Gastrocnemius medialis (tissue), 4 donors: ENCODE results near the gene ALK. TPM values are rescaled to one million over a fixed set of nuclear protein-coding genes. Genes with fewer than 3 reads are reported as not detected.

Source experiments
- ATAC-seq, 2 donors: fragments of 150-250 bp; one replicate each; pipeline ENCODE4 v1.9.1; 2016
- DNase-seq, 2 donors: peaks; one replicate each; pipeline ENCODE4 v3.0.0-alpha.2; 2019
- H3K27ac ChIP-seq, 4 donors: fragments of 200-600 bp; sonication (generic); 1 replicate in 1 of 4; 2 replicates in 3 of 4; pipeline ENCODE4 v1.5.1; 2016 to 2018; ENCODE audit warnings: mild to moderate bottlenecking in 2 of 4, moderate library complexity in 1 of 4
- H3K27me3 ChIP-seq, 3 donors: fragments of 200-600 bp; sonication (generic) in 2 of 3; 1 replicate in 1 of 3; 2 replicates in 2 of 3; pipeline versions ENCODE4 v1.5.1 to v1.6.0; 2016 to 2019; ENCODE audit warnings: mild to moderate bottlenecking in 1 of 3, moderate library complexity in 1 of 3
- H3K36me3 ChIP-seq, 2 donors: fragments of 200-600 bp; sonication (generic) in 1 of 2; one replicate each; pipeline ENCODE4 v1.5.1; 2017 to 2018
- H3K4me1 ChIP-seq, 2 donors: fragments of 200-600 bp; sonication (generic) in 1 of 2; one replicate each; pipeline ENCODE4 v1.5.1; 2016 to 2017; ENCODE audit warnings: mild to moderate bottlenecking in 2 of 2
- H3K4me3 ChIP-seq, 4 donors: fragments of 200-600 bp; sonication (generic) in 3 of 4; 1 replicate in 1 of 4; 2 replicates in 3 of 4; pipeline ENCODE4 v1.5.1; 2016 to 2019; ENCODE audit warnings: mild to moderate bottlenecking in 2 of 4
- H3K9me3 ChIP-seq, 3 donors: fragments of 200-600 bp; sonication (generic) in 2 of 3; 1 replicate in 1 of 3; 2 replicates in 2 of 3; pipeline ENCODE4 v1.5.1; 2016 to 2019
- POLR2A ChIP-seq, 2 donors: fragments of 450-650 bp; IDR thresholded peaks; one replicate each; pipeline ENCODE4 v1.6.1; 2017; ENCODE audit warnings: antibody characterized with exemption in 2 of 2, mild to moderate bottlenecking in 2 of 2, moderate library complexity in 2 of 2
- in situ Hi-C, 4 donors: fragments of 200-750 bp; cut with MboI; loops; one replicate each; pipeline versions ENCODE4 v1.15.0 to v1.8.0; 2017; ENCODE audit warnings: low sequenced_read_pairs in 4 of 4
- intact Hi-C: fragments of 100-400 bp; cut with DNase I; formaldehyde crosslinking; loops from one replicate; pipeline ENCODE4 v1.15.1; 2023; ENCODE audit warnings: low total_unique reads
- total RNA-seq, 4 donors: library from RNA; depleted of rRNA; stranded (reverse); fragments of >200 nt; gene quantifications; one replicate each; pipeline versions ENCODE4 v1.1.0 to v1.2.3, GENCODE V29; 2016
- TF ChIP-seq, protein P1 (sequence below), 5 experiments: fragments of 450-650 bp in 3 of 5; fragments of 200-600 bp in 2 of 5; sonication (generic) in 2 of 5; IDR thresholded peaks in 4 of 5; conservative IDR thresholded peaks in 1 of 5; 1 replicate in 4 of 5; 2 replicates in 1 of 5; pipeline ENCODE4 v1.5.1; 2016 to 2019; ENCODE audit warnings: antibody characterized with exemption in 5 of 5, mild to moderate bottlenecking in 3 of 5, moderate library complexity in 3 of 5

ALK gene
- total RNA-seq, 4 donors from 2014 or later, result not detected

DNA sequence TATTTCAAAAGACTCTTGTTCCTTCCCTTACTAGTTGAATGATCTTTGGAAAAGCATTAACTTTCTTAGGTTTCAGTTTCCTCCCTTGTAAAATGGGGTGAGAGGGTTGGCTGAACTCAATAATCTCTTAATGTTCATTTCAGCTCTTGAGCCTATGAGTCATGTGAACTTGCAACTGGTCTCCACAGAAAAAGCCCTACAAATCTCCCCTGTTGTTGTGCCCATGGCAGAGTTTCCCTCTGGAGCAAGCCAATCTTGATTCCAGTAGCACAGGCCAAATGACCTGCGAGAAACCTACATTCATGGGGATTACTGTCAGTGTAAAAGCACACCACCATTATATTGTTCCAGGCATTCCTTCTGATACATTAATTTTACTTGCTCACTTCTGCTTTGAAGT lies 388.9 kb downstream of the ALK start:
- DNase-seq (no peak), ATAC-seq (no peak)
- intact Hi-C loops, result no loop called here
- in situ Hi-C loops, result no loop called here
- H3K27ac ChIP-seq, result no peak overlapping the region
- no peaks in the 10 kb centered on the region for H3K36me3 ChIP-seq
- H3K4me3 ChIP-seq, result no peak overlapping the region
- no peaks in the 10 kb centered on the region for H3K27me3 ChIP-seq
- H3K9me3 ChIP-seq, result no peaks in the 10 kb centered on the region
- H3K4me1 ChIP-seq, result peaks cover 5 to 10% of the 10 kb centered on the region in 2 donors
- TF ChIP-seq, protein P1, sequence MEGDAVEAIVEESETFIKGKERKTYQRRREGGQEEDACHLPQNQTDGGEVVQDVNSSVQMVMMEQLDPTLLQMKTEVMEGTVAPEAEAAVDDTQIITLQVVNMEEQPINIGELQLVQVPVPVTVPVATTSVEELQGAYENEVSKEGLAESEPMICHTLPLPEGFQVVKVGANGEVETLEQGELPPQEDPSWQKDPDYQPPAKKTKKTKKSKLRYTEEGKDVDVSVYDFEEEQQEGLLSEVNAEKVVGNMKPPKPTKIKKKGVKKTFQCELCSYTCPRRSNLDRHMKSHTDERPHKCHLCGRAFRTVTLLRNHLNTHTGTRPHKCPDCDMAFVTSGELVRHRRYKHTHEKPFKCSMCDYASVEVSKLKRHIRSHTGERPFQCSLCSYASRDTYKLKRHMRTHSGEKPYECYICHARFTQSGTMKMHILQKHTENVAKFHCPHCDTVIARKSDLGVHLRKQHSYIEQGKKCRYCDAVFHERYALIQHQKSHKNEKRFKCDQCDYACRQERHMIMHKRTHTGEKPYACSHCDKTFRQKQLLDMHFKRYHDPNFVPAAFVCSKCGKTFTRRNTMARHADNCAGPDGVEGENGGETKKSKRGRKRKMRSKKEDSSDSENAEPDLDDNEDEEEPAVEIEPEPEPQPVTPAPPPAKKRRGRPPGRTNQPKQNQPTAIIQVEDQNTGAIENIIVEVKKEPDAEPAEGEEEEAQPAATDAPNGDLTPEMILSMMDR (IDR thresholded peaks at IDR 0.05 in 4 of 5, conservative IDR thresholded peaks at IDR 0.05 in 1 of 5), result no peak
- TF ChIP-seq POLR2A (IDR thresholded peaks at IDR 0.05), result no peak

- peaks cover 0 to 2% (median 0%) of the 10 kb centered on the region in 3 donors for H3K27me3 ChIP-seq
- peaks cover 5 to 10% of the 10 kb centered on the region in 2 donors for H3K4me1 ChIP-seq
- DNase-seq (no peak), ATAC-seq (no peak)
- intact Hi-C loops (no loop called here), in situ Hi-C loops (no loop called here)
- no peak overlapping the region for H3K27ac ChIP-seq
- H3K4me3 ChIP-seq, result no peak overlapping the region
- TF ChIP-seq, protein P1 (IDR thresholded peaks at IDR 0.05 in 4 of 5, conservative IDR thresholded peaks at IDR 0.05 in 1 of 5), result no peak
- TF ChIP-seq POLR2A (IDR thresholded peaks at IDR 0.05), result no peak
- no peaks in the 10 kb centered on the region for H3K36me3 ChIP-seq
- no peaks in the 10 kb centered on the region for H3K9me3 ChIP-seq
Measured at GRCh38 chr2:29531626-29532025, 389.8 kb downstream of the ALK start.

DNA sequence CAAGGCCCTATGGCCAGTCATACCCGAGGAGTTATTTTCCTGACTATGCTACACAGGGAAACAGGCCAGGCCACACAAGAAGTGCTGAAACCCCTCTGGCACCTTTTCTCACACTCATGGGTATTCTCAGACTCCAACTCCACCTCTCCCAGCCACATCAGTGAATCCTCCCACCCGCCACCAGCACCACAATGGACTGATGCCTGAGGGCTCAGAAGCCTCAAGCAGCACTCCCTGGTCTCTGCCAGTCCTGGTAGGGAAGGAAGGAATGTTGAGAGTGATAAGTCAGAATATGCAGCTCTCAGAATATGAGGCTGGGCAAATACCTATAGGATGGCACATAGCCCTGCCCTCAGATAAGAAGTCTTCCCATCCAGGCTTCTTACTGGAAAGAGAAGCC lies 391.1 kb downstream of the ALK start:
- Histone ChIP-seq H3K4me1 (peaks cover 5 to 10% of the 10 kb centered on the region in 2 donors), H3K4me3 (no peak overlapping the region), H3K9me3 (no peaks in the 10 kb centered on the region), H3K27ac (no peak overlapping the region), H3K27me3 (peaks cover 0 to 2% (median 0%) of the 10 kb centered on the region in 3 donors), H3K36me3 (no peaks in the 10 kb centered on the region)
- TF ChIP-seq, protein P1 (IDR thresholded peaks at IDR 0.05 in 4 of 5, conservative IDR thresholded peaks at IDR 0.05 in 1 of 5), result no peak
- TF ChIP-seq POLR2A (IDR thresholded peaks at IDR 0.05), result no peak
- intact Hi-C loops (no loop called here), in situ Hi-C loops (no loop called here)
- ATAC-seq (no peak), DNase-seq (no peak)

DNA sequence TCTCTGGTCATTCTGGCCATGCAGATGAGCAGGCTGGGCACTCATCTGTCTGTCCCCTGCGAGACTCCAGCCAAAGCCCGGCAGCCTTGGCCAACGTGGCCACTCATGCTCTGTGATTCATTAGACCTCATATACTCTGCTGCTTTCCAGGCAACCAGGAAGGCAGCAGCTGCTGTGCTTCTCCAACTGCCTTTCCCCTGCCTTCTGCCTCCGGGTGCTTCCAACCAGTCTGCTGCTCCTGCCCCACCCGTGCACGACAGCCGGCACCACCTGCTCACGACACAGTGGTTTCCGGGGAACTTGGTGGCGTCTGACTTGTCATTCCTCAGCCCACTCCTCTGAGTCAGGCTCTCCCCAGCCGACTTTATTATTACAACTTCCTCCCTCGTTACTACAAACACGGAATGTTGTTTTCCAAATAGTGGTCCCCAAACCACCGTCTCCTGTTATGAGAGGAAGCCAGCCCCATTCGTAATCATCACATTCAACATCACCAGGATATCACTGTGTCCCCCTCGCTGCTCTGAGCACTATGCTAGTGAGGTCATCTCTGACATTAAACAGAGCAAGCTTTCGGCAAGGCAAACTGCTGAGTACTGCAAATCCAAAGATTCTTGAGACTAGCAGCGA lies 392.4 kb downstream of the ALK start:
- H3K36me3 ChIP-seq, result no peaks in the 10 kb centered on the region
- intact Hi-C loops, result no loop called here
- H3K27ac ChIP-seq, result peak overlapping the region in 1 of 4 donors; percentile 31
- peaks cover 0 to 2% (median 0%) of the 10 kb centered on the region in 3 donors for H3K27me3 ChIP-seq
- DNase-seq (peak; percentile 54 to 65), ATAC-seq (peak; percentile 86 to 89)
- H3K9me3 ChIP-seq, result no peaks in the 10 kb centered on the region
- H3K4me1 ChIP-seq, result peaks cover 5 to 10% of the 10 kb centered on the region in 2 donors
- TF ChIP-seq POLR2A (IDR thresholded peaks at IDR 0.05), result no peak
- TF ChIP-seq, protein P1 (IDR thresholded peaks at IDR 0.05 in 4 of 5, conservative IDR thresholded peaks at IDR 0.05 in 1 of 5), result no peak
- no peak overlapping the region for H3K4me3 ChIP-seq
- in situ Hi-C loops, result no loop called here
